HCT116 (cell line): ENCODE results near the gene GPX2. TPM values are rescaled to one million over a fixed set of nuclear protein-coding genes. Genes with fewer than 3 reads are reported as not detected.
A peak's percentile ranks its signal among the peaks of the same experiment; 100 is the strongest.

Source experiments
- ATAC-seq: fragments of 200-7000 bp; cut with Tn5 transposase; 2 replicates; pipeline ENCODE4 v1.9.1; 2020; ENCODE audit warnings: mild to moderate bottlenecking, moderate library complexity
- BruUV-seq: library from RNA; stranded (reverse); fragments of 400-500 nt; replicated peaks from 2 replicates; lab custom pipeline; 2021; lab: Mats Ljungman, UMichigan
- CTCF ChIA-PET: fragments of 300-600 bp; sonication (Branson Sonifier 250); formaldehyde crosslinking; loops from one replicate; lab custom pipeline; 2021; ENCODE audit warnings: antibody characterized with exemption; lab: Charles Lee
- POLR2A ChIA-PET: fragments of 300-600, 350-600 bp; sonication (Branson Sonifier 250); formaldehyde crosslinking; loops from one replicate; lab custom pipeline; 2021; ENCODE audit warnings: antibody characterized with exemption; lab: Charles Lee
- RAD21 ChIA-PET, 2 experiments: fragments of 300-600 bp; sonication (Branson Sonifier 250); formaldehyde crosslinking; loops; one replicate each; lab custom pipeline; 2023; ENCODE audit warnings: low total read pairs in 2 of 2; ENCODE audit not compliant: uncharacterized antibody in 2 of 2, unreplicated experiment in 2 of 2, low non-redundant PET in 1 of 2; lab: Charles Lee
- DNase-seq: peaks from one replicate; pipeline ENCODE4 v3.0.0-alpha.2; 2010; ENCODE audit warnings: low read depth, low spot score
- H2AFZ ChIP-seq: fragments of 200-600 bp; shearing (Covaris generic), sonication (generic); 2 replicates; pipeline ENCODE4 v1.6.1; 2017; ENCODE audit warnings: low read depth, mixed run types, mixed read lengths, antibody characterized with exemption, low read length; ENCODE audit not compliant: poor library complexity, severe bottlenecking
- H3K27ac ChIP-seq: 2 replicates; pipeline ENCODE4 v1.5.1; 2012; ENCODE audit warnings: low read depth, low read length
- H3K27me3 ChIP-seq: fragments of 200-600 bp; sonication (generic); 2 replicates; pipeline ENCODE4 v1.6.1; 2016; ENCODE audit warnings: mixed run types, low read length, mixed read lengths; ENCODE audit not compliant: insufficient read depth
- H3K36me3 ChIP-seq, 2 experiments: fragments of 200-500 bp in 1 of 2; fragments of 200-600 bp in 1 of 2; sonication (Bioruptor generic) in 1 of 2; sonication (generic) in 1 of 2; 2 replicates each; pipeline versions ENCODE4 v1.5.1 to v1.6.1; 2014 to 2016; ENCODE audit warnings: low read length in 2 of 2, inconsistent platforms in 1 of 2, mixed read lengths in 1 of 2, mixed run types in 1 of 2; ENCODE audit not compliant: insufficient read depth in 2 of 2, control insufficient read depth in 1 of 2
- H3K4me1 ChIP-seq, 2 experiments: fragments of 200-600 bp in 1 of 2; sonication (generic) in 1 of 2; 2 replicates each; pipeline versions ENCODE4 v1.5.1 to v1.6.1; 2012 to 2017; ENCODE audit warnings: low read length in 2 of 2, inconsistent platforms in 1 of 2, mild to moderate bottlenecking in 1 of 2, mixed read lengths in 1 of 2, mixed run types in 1 of 2, moderate library complexity in 1 of 2; ENCODE audit not compliant: insufficient read depth in 2 of 2, control insufficient read depth in 1 of 2
- H3K4me2 ChIP-seq: fragments of 200-600 bp; sonication (generic); 2 replicates; pipeline ENCODE4 v1.6.1; 2017; ENCODE audit warnings: mixed run types, low read length, mixed read lengths
- H3K4me3 ChIP-seq, 2 experiments: fragments of 200-600 bp in 1 of 2; sonication (generic) in 1 of 2; replicated peaks in 1 of 2; 2 replicates each; pipeline ENCODE4 v1.5.1; 2011 to 2016; ENCODE audit warnings: low read length in 2 of 2, control low read depth in 1 of 2, low read depth in 1 of 2, mild to moderate bottlenecking in 1 of 2, mixed read lengths in 1 of 2, mixed run types in 1 of 2
- H3K79me2 ChIP-seq: fragments of 200-600 bp; sonication (generic); 2 replicates; pipeline ENCODE4 v1.6.1; 2017; ENCODE audit warnings: mild to moderate bottlenecking, mixed run types, low read length, moderate library complexity, mixed read lengths; ENCODE audit not compliant: insufficient read depth
- H3K9ac ChIP-seq: fragments of 200-600 bp; sonication (generic); 2 replicates; pipeline ENCODE4 v1.6.1; 2016; ENCODE audit warnings: low read length, mixed read lengths
- H3K9me2 ChIP-seq: fragments of 200-600 bp; sonication (generic), shearing (Covaris generic); 2 replicates; pipeline ENCODE4 v1.6.1; 2017; ENCODE audit warnings: mixed run types, mild to moderate bottlenecking, moderate library complexity; ENCODE audit not compliant: insufficient read depth
- H3K9me3 ChIP-seq, 2 experiments: fragments of 200-500 bp in 1 of 2; fragments of 200-600 bp in 1 of 2; sonication (Bioruptor generic) in 1 of 2; sonication (generic) in 1 of 2; 2 replicates each; pipeline ENCODE4 v1.6.1; 2014 to 2017; ENCODE audit warnings: low read length in 2 of 2, mixed read lengths in 2 of 2, inconsistent platforms in 1 of 2, low read depth in 1 of 2, mild to moderate bottlenecking in 1 of 2, mixed run types in 1 of 2, moderate library complexity in 1 of 2; ENCODE audit not compliant: control insufficient read depth in 1 of 2, insufficient read depth in 1 of 2
- H4K20me1 ChIP-seq: fragments of 200-600 bp; sonication (generic), shearing (Covaris generic); 2 replicates; pipeline ENCODE4 v1.6.1; 2017; ENCODE audit warnings: mixed run types, mild to moderate bottlenecking, moderate library complexity; ENCODE audit not compliant: insufficient read depth
- CEBPB ChIP-seq: IDR thresholded peaks from 2 replicates; pipeline ENCODE4 v1.6.1; 2012; ENCODE audit warnings: low read depth
- CTCF ChIP-seq, 3 experiments: fragments of 200-600 bp in 1 of 3; sonication (generic) in 1 of 3; IDR thresholded peaks in 2 of 3; conservative IDR thresholded peaks in 1 of 3; 2 replicates each; pipeline ENCODE4 v1.5.1; 2012 to 2017; ENCODE audit warnings: low read depth in 2 of 3, low read length in 2 of 3, antibody characterized with exemption in 1 of 3, borderline replicate concordance in 1 of 3, control low read depth in 1 of 3, mild to moderate bottlenecking in 1 of 3, mixed read lengths in 1 of 3, mixed run types in 1 of 3, moderate library complexity in 1 of 3; ENCODE audit not compliant: insufficient read depth in 1 of 3
- MAX ChIP-seq: IDR thresholded peaks from 2 replicates; pipeline ENCODE4 v1.6.1; 2012
- POLR2A ChIP-seq: IDR thresholded peaks from 2 replicates; pipeline ENCODE4 v1.7.0; 2011; ENCODE audit warnings: borderline replicate concordance; ENCODE audit not compliant: insufficient read depth, insufficient read length; ENCODE audit errors: extremely low read depth
- REST ChIP-seq: IDR thresholded peaks from 2 replicates; pipeline ENCODE4 v1.6.1; 2012; ENCODE audit warnings: low read depth
- SIN3A ChIP-seq: IDR thresholded peaks from 2 replicates; pipeline ENCODE4 v1.6.1; 2012; ENCODE audit warnings: low read depth
- TCF7L2 ChIP-seq: IDR thresholded peaks from 2 replicates; pipeline ENCODE4 v1.7.0; 2011; ENCODE audit warnings: borderline replicate concordance, inconsistent platforms; ENCODE audit not compliant: insufficient read depth, insufficient read length; ENCODE audit errors: extremely low read depth
- ZNF274 ChIP-seq: fragments of 200-500 bp; sonication (Bioruptor generic); IDR thresholded peaks from 2 replicates; pipeline ENCODE4 v1.6.1; 2014; ENCODE audit warnings: mild to moderate bottlenecking, low read depth, low read length, inconsistent platforms
- intact Hi-C: fragments of 100-400 bp; cut with micrococcal nuclease; formaldehyde crosslinking; loops from 2 replicates; pipeline ENCODE4 v1.10.0; 2022
- total RNA-seq: library from RNA; stranded (reverse); gene quantifications from one replicate; pipeline ENCODE4 v1.2.1, GENCODE V29; 2021; ENCODE audit not compliant: unreplicated experiment

GPX2 gene
- total RNA-seq, 1 experiment from 2014 or later, result 0.61 TPM

- no peaks in the 10 kb centered on the region for H3K36me3 ChIP-seq
- H4K20me1 ChIP-seq, result no peaks in the 10 kb centered on the region
- intact Hi-C loops, result no loop called here
- DNase-seq, result no peak
- no peaks in the 10 kb centered on the region for H3K27me3 ChIP-seq
- RAD21 ChIA-PET, result no interaction called here
- POLR2A ChIA-PET, result no interaction called here
- peak; percentile 58 for ATAC-seq
- H3K9ac ChIP-seq, result no peak overlapping the region
- no peak overlapping the region for H2AFZ ChIP-seq
- TF ChIP-seq SIN3A (no peak), CTCF (IDR thresholded peaks at IDR 0.05 in 2 of 3, conservative IDR thresholded peaks at IDR 0.05 in 1 of 3; ENCODE audit: borderline replicate concordance in 1 of 3, insufficient read depth in 1 of 3, low read depth in 2 of 3, low read length in 2 of 3) (peak in 1 of 3 experiments; percentile 34; a peak in 2 of 6 replicates)
- CTCF ChIA-PET, result no interaction called here
- no peaks in the 10 kb centered on the region for H3K9me3 ChIP-seq
- H3K27ac ChIP-seq, result no peak overlapping the region
- H3K79me2 ChIP-seq, result no peaks in the 10 kb centered on the region
- H3K4me1 ChIP-seq, result peaks cover 16% of the 10 kb centered on the region in 2 experiments
- BruUV-seq, result no TSS peak
- no peak overlapping the region for H3K4me3 ChIP-seq
- no peak overlapping the region for H3K4me2 ChIP-seq
- no peaks in the 10 kb centered on the region for H3K9me2 ChIP-seq
These were observed 21.1 kb upstream of the GPX2 start for GRCh38 chr14:64963611-64964010.

- no peaks in the 10 kb centered on the region for H3K27me3 ChIP-seq
- H3K4me2 ChIP-seq, result no peak overlapping the region
- no peak overlapping the region for H2AFZ ChIP-seq
- no peaks in the 10 kb centered on the region for H3K4me1 ChIP-seq
- no peak for TF ChIP-seq MAX
- no peak for TF ChIP-seq POLR2A
- TF ChIP-seq TCF7L2, result no peak
- TF ChIP-seq REST, result no peak
- no peak for TF ChIP-seq CEBPB
- no peak for TF ChIP-seq ZNF274
- TF ChIP-seq, all 23 proteins: peak for 0
- no peaks in the 10 kb centered on the region for H3K9me2 ChIP-seq
- DNase-seq (no peak), ATAC-seq (peak; percentile 66)
- H3K36me3 ChIP-seq, result no peaks in the 10 kb centered on the region
- BruUV-seq, result no TSS peak
- ChIA-PET CTCF (no interaction called here), RAD21 (no interaction called here), POLR2A (no interaction called here)
- no peak overlapping the region for H3K4me3 ChIP-seq
- H3K27ac ChIP-seq, result no peak overlapping the region
- H4K20me1 ChIP-seq, result no peaks in the 10 kb centered on the region
- intact Hi-C loops, result no loop called here
- H3K79me2 ChIP-seq, result no peaks in the 10 kb centered on the region
- H3K9me3 ChIP-seq, result no peaks in the 10 kb centered on the region
- H3K9ac ChIP-seq, result no peak overlapping the region
These were observed 18.3 kb upstream of the GPX2 start for GRCh38 chr14:64960762-64961276.
